ENCODE measurements around the gene ZNG1F.
"Not testable (repeated sequence)": the region's sequence is repeated elsewhere in the genome, so short reads cannot be mapped to it uniquely, and the experiment has no call there.

Gene ZNG1F

GRCh38 chr9:41128581-41128980, 60.5 kb downstream of the ZNG1F start, which contains the start of gene FOXD4L6:
Gene FOXD4L6 (minus strand): TSS chr9:41128681. CDS start chr9:41128383, 298 bp downstream.
- not testable (repeated sequence) for DNase-seq; H3K27ac Mint-ChIP-seq; H3K36me3 Mint-ChIP-seq (ENCODE audit: insufficient read depth); H3K27me3 Mint-ChIP-seq; H3K4me1 Mint-ChIP-seq (ENCODE audit: low read depth in 2 of 2); H3K9me3 Mint-ChIP-seq; ATAC-seq (replicated peaks); H3K4me3 Mint-ChIP-seq

DNA sequence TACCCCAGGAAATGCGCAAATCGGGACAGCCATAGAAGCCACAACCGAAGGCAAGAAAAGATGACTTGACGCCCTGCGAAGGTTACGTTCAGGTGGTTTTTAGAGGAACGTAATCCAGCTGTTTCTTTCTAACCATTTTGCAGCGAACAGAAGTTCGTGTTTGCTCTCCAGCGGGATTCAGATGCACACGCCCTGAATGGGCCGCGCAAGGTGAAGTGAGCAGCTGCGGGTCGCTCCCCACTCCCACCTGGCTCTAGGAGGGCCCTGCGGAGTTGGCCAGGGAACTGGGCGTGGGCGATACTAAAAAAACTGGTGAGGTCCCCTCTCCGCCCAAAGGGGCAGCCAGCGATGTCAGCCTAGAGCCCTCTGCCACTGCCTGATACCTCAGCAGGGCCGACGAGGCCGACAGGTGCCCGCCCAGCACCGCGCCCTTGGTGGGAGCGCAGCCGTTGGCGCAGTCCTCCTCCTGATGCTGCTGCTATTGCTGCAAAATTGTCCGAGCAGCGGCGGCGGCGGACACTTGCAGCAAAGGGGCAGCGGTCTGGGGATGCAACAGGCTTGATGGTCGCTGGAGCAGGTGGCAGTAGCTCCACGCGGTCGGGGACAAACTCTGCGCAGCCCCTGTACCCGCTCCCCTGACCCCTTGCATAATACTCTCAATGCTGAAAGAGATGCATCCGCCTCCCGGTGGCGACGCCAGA, 62.2 kb downstream of the ZNG1F start:
- H3K27ac Mint-ChIP-seq; H3K36me3 Mint-ChIP-seq (ENCODE audit: insufficient read depth); H3K4me1 Mint-ChIP-seq (ENCODE audit: low read depth in 2 of 2): not testable (repeated sequence)

DNA sequence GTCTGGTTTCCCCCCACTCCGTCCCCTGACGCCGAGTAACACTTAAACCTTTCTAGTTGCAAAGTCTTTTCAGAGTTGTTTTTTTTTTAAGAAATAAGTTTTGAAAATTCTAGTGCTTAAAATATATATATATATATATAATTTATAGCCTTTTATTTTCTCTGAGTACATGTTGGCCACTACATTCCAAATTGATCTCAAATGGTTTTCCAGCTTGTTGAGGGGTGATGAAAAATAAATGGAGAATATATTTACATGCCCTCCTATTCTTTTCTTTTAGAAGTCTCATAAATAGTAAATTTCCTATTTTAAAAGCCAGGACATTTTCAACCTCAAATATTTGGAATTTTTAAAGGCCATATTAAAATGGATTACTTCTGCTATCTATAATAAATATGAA, 63.2 kb downstream of the ZNG1F start:
- not testable (repeated sequence) for H3K27me3 Mint-ChIP-seq; H3K27ac Mint-ChIP-seq; H3K9me3 Mint-ChIP-seq; ATAC-seq (replicated peaks); H3K4me1 Mint-ChIP-seq (ENCODE audit: low read depth in 2 of 2); DNase-seq; H3K36me3 Mint-ChIP-seq (ENCODE audit: insufficient read depth); H3K4me3 Mint-ChIP-seq

More for the DNA sequence above, 62.2 kb downstream of the ZNG1F start:
- H3K27me3 Mint-ChIP-seq; H3K4me3 Mint-ChIP-seq; DNase-seq; ATAC-seq (replicated peaks); H3K9me3 Mint-ChIP-seq: not testable (repeated sequence)

- DNase-seq; ATAC-seq (replicated peaks); H3K4me1 Mint-ChIP-seq (ENCODE audit: low read depth in 2 of 2); H3K27me3 Mint-ChIP-seq; H3K27ac Mint-ChIP-seq; H3K9me3 Mint-ChIP-seq; H3K4me3 Mint-ChIP-seq; H3K36me3 Mint-ChIP-seq (ENCODE audit: insufficient read depth): not testable (repeated sequence)
Measured at GRCh38 chr9:41125109-41125658, 63.9 kb downstream of the ZNG1F start.

DNA sequence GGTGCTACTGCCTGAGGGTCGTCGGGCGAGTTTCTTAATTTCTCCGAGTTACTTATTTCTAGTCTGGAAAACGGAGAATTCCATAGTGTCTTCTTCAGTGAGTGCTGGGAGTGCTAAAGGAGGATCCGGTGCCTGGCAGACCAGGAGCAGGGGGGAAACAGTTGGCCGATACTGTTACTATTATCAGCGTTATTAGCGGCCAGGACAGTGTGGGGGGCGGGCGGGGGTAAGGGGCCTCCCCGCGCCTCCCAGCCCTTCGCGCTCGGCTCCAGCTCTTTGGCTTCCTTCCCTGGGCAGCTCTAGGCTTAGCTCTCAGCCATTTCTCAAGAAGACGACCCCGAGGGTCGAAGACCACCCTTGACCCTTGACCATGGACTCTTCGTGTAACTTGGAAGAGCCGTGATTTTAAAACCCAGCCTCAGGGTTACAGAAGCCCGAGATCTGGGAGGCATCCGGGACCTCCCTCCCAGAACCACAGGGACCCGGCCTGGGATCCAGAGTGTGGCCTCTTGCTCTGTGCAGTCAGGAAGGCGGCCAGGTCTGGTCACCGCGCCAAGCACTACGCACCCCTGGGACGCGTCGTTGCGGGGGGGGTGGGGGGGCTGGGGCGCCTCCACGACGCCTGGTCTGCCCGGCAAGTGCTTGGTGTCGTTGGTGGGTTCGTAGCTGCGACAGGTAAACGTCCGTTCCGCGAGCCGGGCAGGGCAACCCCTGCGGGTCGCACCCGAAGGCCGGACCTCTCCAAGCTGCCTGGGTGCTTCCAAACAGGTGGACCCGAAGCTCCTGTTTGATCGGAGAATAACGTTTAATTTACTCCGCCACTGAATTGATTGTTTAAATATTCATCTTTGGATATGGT, 64.6 kb downstream of the ZNG1F start:
- H3K36me3 Mint-ChIP-seq (ENCODE audit: insufficient read depth); H3K4me1 Mint-ChIP-seq (ENCODE audit: low read depth in 2 of 2); DNase-seq; H3K27ac Mint-ChIP-seq; H3K27me3 Mint-ChIP-seq; H3K9me3 Mint-ChIP-seq; ATAC-seq (replicated peaks); H3K4me3 Mint-ChIP-seq: not testable (repeated sequence)

DNA sequence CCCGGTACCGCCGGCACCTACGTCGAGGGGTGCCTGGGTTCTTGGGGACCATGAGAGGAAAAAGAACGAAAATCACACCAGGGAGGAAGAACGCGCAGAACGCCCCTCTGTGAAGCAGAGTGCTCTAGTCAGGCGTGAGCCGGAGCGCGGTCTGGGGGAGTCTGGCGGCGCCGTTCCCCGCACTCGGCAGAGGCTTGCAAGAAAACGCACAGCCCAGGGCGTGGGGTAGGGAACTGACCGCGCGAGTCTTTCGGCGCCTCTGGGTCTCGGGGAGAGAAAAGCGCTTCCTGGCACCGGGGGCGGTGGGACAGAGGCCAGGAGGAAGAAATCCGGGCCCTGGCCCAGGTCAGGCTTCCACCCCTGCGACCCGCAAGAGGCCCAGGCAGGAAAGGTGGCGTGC, 65.3 kb downstream of the ZNG1F start:
- DNase-seq; H3K4me1 Mint-ChIP-seq (ENCODE audit: low read depth in 2 of 2); H3K27me3 Mint-ChIP-seq; H3K4me3 Mint-ChIP-seq; ATAC-seq (replicated peaks); H3K27ac Mint-ChIP-seq; H3K36me3 Mint-ChIP-seq (ENCODE audit: insufficient read depth); H3K9me3 Mint-ChIP-seq: not testable (repeated sequence)

DNA sequence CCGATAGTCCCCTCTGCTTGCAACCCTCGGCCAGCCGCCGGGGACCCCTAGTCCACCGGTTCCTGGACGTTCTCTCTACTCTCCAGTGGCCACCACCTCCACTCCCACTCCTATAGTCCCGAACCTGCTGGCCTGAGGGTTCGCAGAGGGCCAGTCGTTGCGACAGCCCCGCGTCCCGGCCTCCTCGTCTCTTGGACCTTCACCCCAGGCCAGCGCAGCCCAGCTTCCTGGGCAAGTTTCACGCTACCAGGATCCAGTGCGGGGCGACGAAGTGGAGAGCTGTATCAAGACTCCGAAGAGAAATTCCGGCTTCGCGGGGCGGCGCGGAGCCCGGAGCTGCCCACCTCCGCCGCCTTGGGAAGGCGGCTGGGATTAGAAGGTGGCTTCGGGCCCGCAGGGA, 65.7 kb downstream of the ZNG1F start:
- H3K27me3 Mint-ChIP-seq; H3K4me1 Mint-ChIP-seq (ENCODE audit: low read depth in 2 of 2); H3K4me3 Mint-ChIP-seq; H3K27ac Mint-ChIP-seq; H3K9me3 Mint-ChIP-seq; ATAC-seq (replicated peaks); DNase-seq; H3K36me3 Mint-ChIP-seq (ENCODE audit: insufficient read depth): not testable (repeated sequence)

DNA sequence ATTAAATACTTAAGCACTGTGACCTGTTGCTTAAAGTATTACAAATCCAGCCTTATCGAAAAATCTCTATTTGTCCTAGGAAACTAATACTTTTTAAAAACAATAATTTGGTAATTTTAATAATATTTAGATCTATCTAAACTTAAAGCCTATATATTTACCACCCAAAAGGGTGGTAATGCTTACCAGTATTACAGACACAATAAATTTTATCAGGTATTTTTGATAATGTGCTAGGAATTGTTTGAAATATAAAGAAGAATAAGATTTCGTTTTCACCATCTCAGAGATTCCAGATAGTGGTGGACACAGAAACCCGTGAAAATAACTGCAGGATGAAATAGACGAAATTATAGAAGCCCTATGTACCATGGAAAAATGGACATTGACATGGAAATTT, 68.4 kb downstream of the ZNG1F start:
- not testable (repeated sequence) for ATAC-seq (replicated peaks); H3K27ac Mint-ChIP-seq; DNase-seq; H3K27me3 Mint-ChIP-seq; H3K4me3 Mint-ChIP-seq; H3K36me3 Mint-ChIP-seq (ENCODE audit: insufficient read depth); H3K9me3 Mint-ChIP-seq; H3K4me1 Mint-ChIP-seq (ENCODE audit: low read depth in 2 of 2)

GRCh38 chr9:41119719-41120118, 69.4 kb downstream of the ZNG1F start:
- not testable (repeated sequence) for H3K27ac Mint-ChIP-seq; H3K27me3 Mint-ChIP-seq; DNase-seq; H3K4me1 Mint-ChIP-seq (ENCODE audit: low read depth in 2 of 2); ATAC-seq (replicated peaks); H3K36me3 Mint-ChIP-seq (ENCODE audit: insufficient read depth); H3K4me3 Mint-ChIP-seq; H3K9me3 Mint-ChIP-seq

DNA sequence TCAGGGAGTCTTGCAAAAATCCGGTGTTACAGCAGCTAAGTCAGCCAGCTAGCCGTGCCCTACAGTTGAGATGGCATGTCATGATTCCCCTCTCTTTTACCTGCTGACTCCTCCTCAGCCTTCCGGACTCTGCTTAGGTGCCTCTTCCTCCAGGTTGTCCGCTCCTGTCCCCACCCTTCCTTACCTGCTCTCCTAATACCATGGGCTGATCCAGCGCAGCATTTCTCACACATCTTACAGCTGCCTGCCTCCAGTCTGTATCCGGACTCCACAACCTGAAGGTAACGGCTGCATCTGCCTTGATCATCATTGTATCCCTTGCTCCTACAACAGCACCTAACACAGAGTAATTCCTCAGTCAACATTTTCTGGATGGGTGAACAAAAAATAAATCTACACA, 69.8 kb downstream of the ZNG1F start:
- H3K27me3 Mint-ChIP-seq; H3K4me1 Mint-ChIP-seq (ENCODE audit: low read depth in 2 of 2); DNase-seq; H3K27ac Mint-ChIP-seq; ATAC-seq (replicated peaks); H3K36me3 Mint-ChIP-seq (ENCODE audit: insufficient read depth); H3K9me3 Mint-ChIP-seq; H3K4me3 Mint-ChIP-seq: not testable (repeated sequence)

DNA sequence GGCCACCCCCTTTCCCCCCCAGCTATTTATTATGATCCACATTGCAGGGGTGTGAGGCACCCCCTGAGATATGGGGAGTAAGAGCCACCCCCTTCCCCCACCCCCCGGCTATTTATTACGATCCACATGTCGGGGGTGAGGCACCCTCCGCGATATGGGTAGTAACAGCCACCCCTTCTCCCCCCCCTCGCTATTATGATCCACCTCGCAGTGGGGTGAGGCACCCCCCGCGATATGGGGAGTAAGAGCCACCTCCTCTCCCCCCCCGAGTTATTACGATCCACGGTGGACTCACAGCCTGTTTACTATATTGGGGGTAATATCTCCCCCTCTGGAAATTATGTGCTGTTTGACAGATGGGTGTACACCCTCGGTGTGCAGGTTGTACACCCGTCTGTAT, 75.8 kb downstream of the ZNG1F start:
- H3K9me3 Mint-ChIP-seq, H3K4me3 Mint-ChIP-seq: not testable (repeated sequence)

DNA sequence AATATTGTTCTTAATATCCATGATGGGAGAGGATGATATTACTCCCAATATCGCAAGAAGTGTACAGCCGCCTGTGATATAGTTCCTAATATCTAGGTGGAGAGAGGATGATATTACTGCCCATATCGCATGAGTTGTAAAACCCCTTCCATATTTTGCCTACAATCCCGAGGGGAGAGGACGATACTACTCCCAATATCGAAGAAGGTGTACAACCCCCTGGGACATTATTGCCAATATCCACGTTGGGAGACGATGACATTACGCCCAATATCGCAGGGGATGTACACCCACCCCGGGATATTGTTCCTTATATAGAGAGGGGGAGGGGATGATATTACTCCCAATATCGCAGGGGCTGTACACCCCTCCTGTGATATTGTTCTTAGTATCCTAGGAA, 77.7 kb downstream of the ZNG1F start:
- H3K27me3 Mint-ChIP-seq; DNase-seq; H3K27ac Mint-ChIP-seq; H3K4me1 Mint-ChIP-seq (ENCODE audit: low read depth in 2 of 2); H3K9me3 Mint-ChIP-seq; H3K4me3 Mint-ChIP-seq; ATAC-seq (replicated peaks); H3K36me3 Mint-ChIP-seq (ENCODE audit: insufficient read depth): not testable (repeated sequence)

More for the DNA sequence above, 75.8 kb downstream of the ZNG1F start:
- DNase-seq; H3K27me3 Mint-ChIP-seq; ATAC-seq (replicated peaks); H3K4me1 Mint-ChIP-seq (ENCODE audit: low read depth in 2 of 2); H3K36me3 Mint-ChIP-seq (ENCODE audit: insufficient read depth); H3K27ac Mint-ChIP-seq: not testable (repeated sequence)

DNA sequence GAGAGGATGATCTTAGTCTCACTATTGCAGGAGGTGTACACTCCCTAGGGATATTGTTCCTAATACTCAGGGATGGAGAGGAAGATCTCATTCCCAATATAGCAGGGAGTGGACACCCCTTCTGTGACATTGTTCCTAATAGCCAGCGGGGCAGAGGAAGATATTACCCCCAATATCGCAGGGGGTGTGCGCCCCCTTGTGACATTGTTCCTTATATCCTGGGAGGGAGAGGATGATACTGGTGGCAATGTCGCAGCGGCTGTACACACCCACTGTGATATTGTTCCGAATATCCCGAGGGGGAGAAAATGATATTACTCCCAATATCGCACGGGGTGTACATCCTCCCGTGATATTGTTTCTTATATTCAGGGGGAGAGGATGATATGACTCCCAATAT, 78.2 kb downstream of the ZNG1F start:
- not testable (repeated sequence) for H3K9me3 Mint-ChIP-seq; H3K27me3 Mint-ChIP-seq; H3K4me1 Mint-ChIP-seq (ENCODE audit: low read depth in 2 of 2); H3K36me3 Mint-ChIP-seq (ENCODE audit: insufficient read depth); H3K27ac Mint-ChIP-seq; ATAC-seq (replicated peaks); H3K4me3 Mint-ChIP-seq; DNase-seq

DNA sequence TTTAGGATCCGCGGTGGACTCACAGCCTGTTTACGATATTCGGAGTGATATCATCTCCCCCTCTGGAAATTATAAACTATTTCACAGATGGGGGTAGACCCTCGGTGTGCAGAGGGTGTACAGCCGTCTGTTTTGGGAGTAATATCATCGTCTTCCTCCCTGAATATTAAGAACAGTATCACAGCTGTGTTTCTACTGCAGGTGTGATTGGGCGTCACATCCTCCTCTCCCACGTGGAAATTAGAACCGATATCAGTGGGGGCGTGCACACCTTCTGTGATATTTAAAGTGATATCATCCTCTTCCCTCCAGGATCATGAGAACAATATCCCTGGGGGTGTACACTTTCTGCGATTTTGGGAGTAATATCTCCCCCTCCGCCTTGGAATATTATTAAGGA, 79.9 kb downstream of the ZNG1F start:
- H3K4me3 Mint-ChIP-seq; H3K4me1 Mint-ChIP-seq (ENCODE audit: low read depth in 2 of 2); ATAC-seq (replicated peaks): not testable (repeated sequence)

More for the DNA sequence above, 79.9 kb downstream of the ZNG1F start:
- H3K27me3 Mint-ChIP-seq; H3K27ac Mint-ChIP-seq; H3K9me3 Mint-ChIP-seq; DNase-seq; H3K36me3 Mint-ChIP-seq (ENCODE audit: insufficient read depth): not testable (repeated sequence)
